HepG2 (cell line): Measurements from ENCODE around the gene SGCD.

Source experiments
- CTCF ChIP-seq: sonication (generic); formaldehyde crosslinking; IDR thresholded peaks from 2 replicates; pipeline ENCODE4 v1.5.0; 2020; ENCODE audit warnings: mild to moderate bottlenecking, missing genetic modification reagents, moderate library complexity
- GABPA ChIP-seq, 2 experiments: IDR thresholded peaks; 2 replicates each; pipeline ENCODE4 v1.6.1; 2011 to 2016; ENCODE audit warnings: low read depth in 2 of 2, low read length in 1 of 2, missing biosample characterization in 1 of 2, missing genetic modification characterization in 1 of 2
- HMGXB4 ChIP-seq, 2 experiments: sonication (generic) in 1 of 2; formaldehyde crosslinking in 1 of 2; IDR thresholded peaks; 2 replicates each; pipeline versions ENCODE4 v1.4.0 to v1.6.1; 2018 to 2020; ENCODE audit warnings: missing genetic modification reagents in 2 of 2, borderline replicate concordance in 1 of 2, low read depth in 1 of 2, mild to moderate bottlenecking in 1 of 2, missing biosample characterization in 1 of 2
- JUNB ChIP-seq: sonication (generic); formaldehyde crosslinking; IDR thresholded peaks from 2 replicates; pipeline ENCODE4 v1.8.0; 2022; ENCODE audit warnings: missing genetic modification reagents, mild to moderate bottlenecking, borderline replicate concordance
- NCOA5 ChIP-seq: sonication (generic); formaldehyde crosslinking; IDR thresholded peaks from 2 replicates; pipeline ENCODE4 v1.4.0; 2020; ENCODE audit warnings: missing genetic modification reagents
- POLR2AphosphoS2 ChIP-seq: IDR thresholded peaks from 2 replicates; pipeline ENCODE4 v1.6.1; 2011; ENCODE audit warnings: low read depth, low read length, improper control_type of control experiment
- REST ChIP-seq, 2 experiments: IDR thresholded peaks; 2 replicates each; pipeline ENCODE4 v1.6.1; 2011 to 2012; ENCODE audit warnings: low read length in 2 of 2, borderline replicate concordance in 1 of 2, low read depth in 1 of 2, mild to moderate bottlenecking in 1 of 2, moderate library complexity in 1 of 2
- SP2 ChIP-seq: sonication (generic); formaldehyde crosslinking; IDR thresholded peaks from 2 replicates; pipeline ENCODE4 v1.5.1; 2020; ENCODE audit warnings: mild to moderate bottlenecking, missing genetic modification reagents
- SRSF4 ChIP-seq: fragments of 200-400 bp; formaldehyde crosslinking; IDR thresholded peaks from one replicate; pipeline ENCODE4 v1.6.1; 2018; ENCODE audit warnings: mild to moderate bottlenecking, low read depth, low read length, moderate library complexity; ENCODE audit not compliant: poor library complexity, severe bottlenecking
- ZFP91 ChIP-seq: sonication (generic); formaldehyde crosslinking; IDR thresholded peaks from 2 replicates; pipeline ENCODE4 v1.9.0; 2022; ENCODE audit warnings: missing genetic modification reagents, mild to moderate bottlenecking, borderline replicate concordance
- ZKSCAN1 ChIP-seq: fragments of 150-350 bp; IDR thresholded peaks from 2 replicates; pipeline ENCODE4 v1.6.1; 2014; ENCODE audit warnings: low read length
- ZSCAN12 ChIP-seq: sonication (generic); formaldehyde crosslinking; IDR thresholded peaks from 2 replicates; pipeline ENCODE4 v1.9.0; 2021; ENCODE audit warnings: mild to moderate bottlenecking, missing genetic modification reagents

GRCh38 chr5:156476158-156476551 is 149.2 kb downstream of the SGCD start:
- no peak for TF ChIP-seq REST (IDR thresholded peaks at IDR 0.05; ENCODE audit: borderline replicate concordance in 1 of 2, low read depth in 1 of 2, low read length in 2 of 2)
- no peak for TF ChIP-seq SP2 (CRISPR knock-in tag)
- no peak for TF ChIP-seq CTCF (CRISPR knock-in tag)
- TF ChIP-seq ZFP91, result no peak
- TF ChIP-seq ZKSCAN1, result no peak
- no peak for TF ChIP-seq ZSCAN12 (CRISPR knock-in tag)
- TF ChIP-seq POLR2AphosphoS2, result no peak
- TF ChIP-seq SRSF4, result no peak
- TF ChIP-seq JUNB (CRISPR knock-in tag), result no peak
- TF ChIP-seq NCOA5 (CRISPR knock-in tag), result no peak
- TF ChIP-seq GABPA (IDR thresholded peaks at IDR 0.05; ENCODE audit: low read depth, low read length), result no peak
- no peak for TF ChIP-seq GABPA (CRISPR knock-in tag; IDR thresholded peaks at IDR 0.05; ENCODE audit: low read depth)
- TF ChIP-seq HMGXB4 (CRISPR knock-in tag; IDR thresholded peaks at IDR 0.05; ENCODE audit: borderline replicate concordance in 1 of 2, low read depth in 1 of 2), result no peak
